HEK293 (cell line): ENCODE data around the gene HPX.
A peak's percentile ranks its signal among the peaks of the same experiment; 100 is the strongest.

Source experiments
- GLIS2 ChIP-seq: fragments of 450-650 bp; formaldehyde crosslinking; IDR thresholded peaks from 2 replicates; pipeline ENCODE4 v1.5.1; 2016; ENCODE audit warnings: missing biosample characterization, missing genetic modification characterization
- SALL2 ChIP-seq: fragments of 450-650 bp; formaldehyde crosslinking; IDR thresholded peaks from 2 replicates; pipeline ENCODE4 v1.5.0; 2017; ENCODE audit warnings: missing biosample characterization, mild to moderate bottlenecking, missing genetic modification characterization, borderline replicate concordance
- SP2 ChIP-seq: fragments of 450-650 bp; formaldehyde crosslinking; IDR thresholded peaks from 2 replicates; pipeline ENCODE4 v1.5.1; 2016; ENCODE audit warnings: missing biosample characterization, missing genetic modification characterization
- TRIM28 ChIP-seq: IDR thresholded peaks from 2 replicates; pipeline ENCODE4 v1.6.1; 2011; ENCODE audit warnings: low read length, control low read depth, borderline replicate concordance
- ZBTB21 ChIP-seq: fragments of 450-650 bp; formaldehyde crosslinking; IDR thresholded peaks from 2 replicates; pipeline ENCODE4 v1.5.1; 2017; ENCODE audit warnings: missing biosample characterization, missing genetic modification characterization
- ZEB2 ChIP-seq: fragments of 450-650 bp; formaldehyde crosslinking; IDR thresholded peaks from 2 replicates; pipeline ENCODE4 v1.5.1; 2016; ENCODE audit warnings: missing biosample characterization, missing genetic modification characterization
- ZFHX2 ChIP-seq: fragments of 450-650 bp; formaldehyde crosslinking; conservative IDR thresholded peaks from 2 replicates; pipeline ENCODE4 v1.5.1; 2016; ENCODE audit warnings: missing biosample characterization, missing genetic modification characterization
- ZNF146 ChIP-seq: fragments of 450-650 bp; formaldehyde crosslinking; IDR thresholded peaks from 2 replicates; pipeline ENCODE4 v1.5.1; 2016; ENCODE audit warnings: missing biosample characterization, missing genetic modification characterization
- ZNF157 ChIP-seq: fragments of 450-650 bp; formaldehyde crosslinking; IDR thresholded peaks from 2 replicates; pipeline ENCODE4 v1.5.1; 2016; ENCODE audit warnings: missing biosample characterization, missing genetic modification characterization
- ZNF324 ChIP-seq: fragments of 450-650 bp; formaldehyde crosslinking; IDR thresholded peaks from 2 replicates; pipeline ENCODE4 v1.5.1; 2016; ENCODE audit warnings: missing biosample characterization, missing genetic modification characterization
- ZNF37A ChIP-seq: fragments of 450-650 bp; IDR thresholded peaks from 2 replicates; pipeline ENCODE4 v1.5.1; 2018; ENCODE audit warnings: missing biosample characterization, missing genetic modification characterization
- ZNF423 ChIP-seq: fragments of 450-650 bp; formaldehyde crosslinking; IDR thresholded peaks from 2 replicates; pipeline ENCODE4 v1.5.1; 2016; ENCODE audit warnings: missing biosample characterization, missing genetic modification characterization
- ZNF473 ChIP-seq: fragments of 450-650 bp; formaldehyde crosslinking; IDR thresholded peaks from 2 replicates; pipeline ENCODE4 v1.5.1; 2017; ENCODE audit warnings: missing biosample characterization, missing genetic modification characterization
- ZNF658 ChIP-seq: fragments of 450-650 bp; formaldehyde crosslinking; IDR thresholded peaks from 2 replicates; pipeline ENCODE4; 2016; ENCODE audit warnings: missing biosample characterization, missing genetic modification characterization
- ZNF664 ChIP-seq: fragments of 450-650 bp; formaldehyde crosslinking; IDR thresholded peaks from 2 replicates; pipeline ENCODE4 v1.5.1; 2016; ENCODE audit warnings: missing biosample characterization, missing genetic modification characterization
- ZNF707 ChIP-seq: fragments of 450-650 bp; formaldehyde crosslinking; IDR thresholded peaks from 2 replicates; pipeline ENCODE4 v1.5.1; 2016; ENCODE audit warnings: missing biosample characterization, missing genetic modification characterization
- ZNF747 ChIP-seq: fragments of 450-650 bp; formaldehyde crosslinking; IDR thresholded peaks from 2 replicates; pipeline ENCODE4 v1.5.1; 2016; ENCODE audit warnings: missing biosample characterization, missing genetic modification characterization
- ZNF768 ChIP-seq: fragments of 450-650 bp; formaldehyde crosslinking; IDR thresholded peaks from 2 replicates; pipeline ENCODE4 v1.5.1; 2018; ENCODE audit warnings: missing biosample characterization, mild to moderate bottlenecking, missing genetic modification characterization
- ZNF777 ChIP-seq: fragments of 450-650 bp; formaldehyde crosslinking; IDR thresholded peaks from 2 replicates; pipeline ENCODE4 v1.5.1; 2017; ENCODE audit warnings: missing biosample characterization, missing genetic modification characterization, borderline replicate concordance
- TF ChIP-seq, protein P1 (sequence below): fragments of 450-650 bp; formaldehyde crosslinking; IDR thresholded peaks from 2 replicates; pipeline ENCODE4 v1.5.1; 2016; ENCODE audit warnings: missing biosample characterization, missing genetic modification characterization, low read depth
- TF ChIP-seq, protein P2 (sequence below): fragments of 450-650 bp; formaldehyde crosslinking; IDR thresholded peaks from 2 replicates; pipeline ENCODE4 v1.5.1; 2017; ENCODE audit warnings: missing biosample characterization, missing genetic modification characterization
- TF ChIP-seq, protein P3 (sequence below): fragments of 450-650 bp; formaldehyde crosslinking; optimal IDR thresholded peaks from 2 replicates; pipeline ENCODE3; 2016; ENCODE audit warnings: missing biosample characterization, mild to moderate bottlenecking, missing genetic modification characterization
- TF ChIP-seq, protein P4 (sequence below): fragments of 450-650 bp; formaldehyde crosslinking; IDR thresholded peaks from 2 replicates; pipeline ENCODE4 v1.5.1; 2016; ENCODE audit warnings: missing biosample characterization, missing genetic modification characterization
- TF ChIP-seq, protein P5 (sequence below): fragments of 450-650 bp; formaldehyde crosslinking; IDR thresholded peaks from 2 replicates; pipeline ENCODE4 v1.5.1; 2016; ENCODE audit warnings: missing biosample characterization, missing genetic modification characterization
- TF ChIP-seq, protein P6 (sequence below): fragments of 450-650 bp; formaldehyde crosslinking; IDR thresholded peaks from 2 replicates; pipeline ENCODE4 v1.5.1; 2016; ENCODE audit warnings: missing biosample characterization, missing genetic modification characterization
- TF ChIP-seq, protein P7 (sequence below): fragments of 450-650 bp; formaldehyde crosslinking; IDR thresholded peaks from 2 replicates; pipeline ENCODE4 v1.5.1; 2016; ENCODE audit warnings: missing biosample characterization, missing genetic modification characterization

The HPX gene

DNA sequence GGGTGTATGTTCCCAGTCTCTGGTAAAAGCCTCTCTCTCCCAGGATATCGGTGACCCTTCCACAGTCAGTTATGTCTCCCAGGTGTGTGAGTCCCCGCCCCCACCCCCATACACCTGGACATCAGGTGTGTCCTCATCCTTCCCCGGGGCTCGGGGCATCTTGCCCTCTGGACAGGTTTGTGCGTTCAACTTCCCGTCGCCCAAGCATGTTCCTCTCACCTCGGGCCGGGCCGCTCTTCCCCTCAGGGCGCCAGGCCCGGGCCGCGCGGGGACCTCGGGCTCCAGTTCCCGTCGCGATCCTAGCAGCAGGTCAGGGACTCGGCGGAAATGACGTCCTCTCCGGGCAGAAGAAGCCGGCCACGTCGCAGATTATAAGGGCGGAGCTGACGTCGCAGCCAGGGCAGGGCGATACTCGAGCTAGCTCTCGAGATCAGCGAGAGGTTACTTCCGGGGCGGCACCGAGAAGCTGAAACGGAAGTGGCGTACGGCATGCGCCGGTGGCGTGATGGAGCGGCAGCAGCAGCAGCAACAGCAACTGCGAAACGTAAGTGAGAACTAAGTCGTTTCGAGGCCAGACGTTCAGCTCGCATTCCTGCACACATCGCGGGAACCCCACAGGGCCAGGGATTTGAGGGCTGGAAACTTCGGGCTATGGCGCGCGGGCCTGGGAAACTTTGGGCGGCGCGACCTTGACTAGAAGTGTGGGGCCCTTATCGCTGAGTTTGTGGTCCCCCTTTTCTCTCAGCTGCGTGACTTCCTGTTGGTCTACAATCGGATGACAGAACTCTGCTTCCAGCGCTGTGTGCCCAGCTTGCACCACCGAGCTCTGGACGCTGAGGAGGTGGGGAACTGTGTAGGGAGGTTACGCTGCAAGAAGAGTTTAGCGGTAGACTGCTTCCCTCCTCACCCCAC lies 40.5 kb upstream of the HPX start, which contains the start of the genes ARFIP2 and TIMM10B (continued):
- TF ChIP-seq ZNF146 = no peak
- TF ChIP-seq, protein P1, sequence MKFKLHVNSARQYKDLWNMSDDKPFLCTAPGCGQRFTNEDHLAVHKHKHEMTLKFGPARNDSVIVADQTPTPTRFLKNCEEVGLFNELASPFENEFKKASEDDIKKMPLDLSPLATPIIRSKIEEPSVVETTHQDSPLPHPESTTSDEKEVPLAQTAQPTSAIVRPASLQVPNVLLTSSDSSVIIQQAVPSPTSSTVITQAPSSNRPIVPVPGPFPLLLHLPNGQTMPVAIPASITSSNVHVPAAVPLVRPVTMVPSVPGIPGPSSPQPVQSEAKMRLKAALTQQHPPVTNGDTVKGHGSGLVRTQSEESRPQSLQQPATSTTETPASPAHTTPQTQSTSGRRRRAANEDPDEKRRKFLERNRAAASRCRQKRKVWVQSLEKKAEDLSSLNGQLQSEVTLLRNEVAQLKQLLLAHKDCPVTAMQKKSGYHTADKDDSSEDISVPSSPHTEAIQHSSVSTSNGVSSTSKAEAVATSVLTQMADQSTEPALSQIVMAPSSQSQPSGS (tag by site-specific recombination) = no peak
- TF ChIP-seq ZNF37A = no peak
- TF ChIP-seq ZNF777 (tag by site-specific recombination) = no peak
- TF ChIP-seq ZNF473 = no peak
- no peak for TF ChIP-seq ZNF157 (tag by site-specific recombination)
- TF ChIP-seq ZNF423 (tag by site-specific recombination) = no peak
- no peak for TF ChIP-seq ZNF664 (tag by site-specific recombination)
- TF ChIP-seq, protein P2, sequence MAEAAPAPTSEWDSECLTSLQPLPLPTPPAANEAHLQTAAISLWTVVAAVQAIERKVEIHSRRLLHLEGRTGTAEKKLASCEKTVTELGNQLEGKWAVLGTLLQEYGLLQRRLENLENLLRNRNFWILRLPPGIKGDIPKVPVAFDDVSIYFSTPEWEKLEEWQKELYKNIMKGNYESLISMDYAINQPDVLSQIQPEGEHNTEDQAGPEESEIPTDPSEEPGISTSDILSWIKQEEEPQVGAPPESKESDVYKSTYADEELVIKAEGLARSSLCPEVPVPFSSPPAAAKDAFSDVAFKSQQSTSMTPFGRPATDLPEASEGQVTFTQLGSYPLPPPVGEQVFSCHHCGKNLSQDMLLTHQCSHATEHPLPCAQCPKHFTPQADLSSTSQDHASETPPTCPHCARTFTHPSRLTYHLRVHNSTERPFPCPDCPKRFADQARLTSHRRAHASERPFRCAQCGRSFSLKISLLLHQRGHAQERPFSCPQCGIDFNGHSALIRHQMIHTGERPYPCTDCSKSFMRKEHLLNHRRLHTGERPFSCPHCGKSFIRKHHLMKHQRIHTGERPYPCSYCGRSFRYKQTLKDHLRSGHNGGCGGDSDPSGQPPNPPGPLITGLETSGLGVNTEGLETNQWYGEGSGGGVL (tag by site-specific recombination) = no peak
- peak; percentile 93 for TF ChIP-seq ZBTB21 (tag by site-specific recombination)
- TF ChIP-seq TRIM28 = peak; percentile 50; the same call in 1 of the 2 replicates
- TF ChIP-seq, protein P3, sequence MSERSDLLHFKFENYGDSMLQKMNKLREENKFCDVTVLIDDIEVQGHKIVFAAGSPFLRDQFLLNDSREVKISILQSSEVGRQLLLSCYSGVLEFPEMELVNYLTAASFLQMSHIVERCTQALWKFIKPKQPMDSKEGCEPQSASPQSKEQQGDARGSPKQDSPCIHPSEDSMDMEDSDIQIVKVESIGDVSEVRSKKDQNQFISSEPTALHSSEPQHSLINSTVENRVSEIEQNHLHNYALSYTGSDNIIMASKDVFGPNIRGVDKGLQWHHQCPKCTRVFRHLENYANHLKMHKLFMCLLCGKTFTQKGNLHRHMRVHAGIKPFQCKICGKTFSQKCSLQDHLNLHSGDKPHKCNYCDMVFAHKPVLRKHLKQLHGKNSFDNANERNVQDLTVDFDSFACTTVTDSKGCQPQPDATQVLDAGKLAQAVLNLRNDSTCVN = peak; percentile 41
- TF ChIP-seq, protein P4, sequence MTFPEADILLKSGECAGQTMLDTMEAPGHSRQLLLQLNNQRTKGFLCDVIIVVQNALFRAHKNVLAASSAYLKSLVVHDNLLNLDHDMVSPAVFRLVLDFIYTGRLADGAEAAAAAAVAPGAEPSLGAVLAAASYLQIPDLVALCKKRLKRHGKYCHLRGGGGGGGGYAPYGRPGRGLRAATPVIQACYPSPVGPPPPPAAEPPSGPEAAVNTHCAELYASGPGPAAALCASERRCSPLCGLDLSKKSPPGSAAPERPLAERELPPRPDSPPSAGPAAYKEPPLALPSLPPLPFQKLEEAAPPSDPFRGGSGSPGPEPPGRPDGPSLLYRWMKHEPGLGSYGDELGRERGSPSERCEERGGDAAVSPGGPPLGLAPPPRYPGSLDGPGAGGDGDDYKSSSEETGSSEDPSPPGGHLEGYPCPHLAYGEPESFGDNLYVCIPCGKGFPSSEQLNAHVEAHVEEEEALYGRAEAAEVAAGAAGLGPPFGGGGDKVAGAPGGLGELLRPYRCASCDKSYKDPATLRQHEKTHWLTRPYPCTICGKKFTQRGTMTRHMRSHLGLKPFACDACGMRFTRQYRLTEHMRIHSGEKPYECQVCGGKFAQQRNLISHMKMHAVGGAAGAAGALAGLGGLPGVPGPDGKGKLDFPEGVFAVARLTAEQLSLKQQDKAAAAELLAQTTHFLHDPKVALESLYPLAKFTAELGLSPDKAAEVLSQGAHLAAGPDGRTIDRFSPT (tag by site-specific recombination) = no peak
- TF ChIP-seq ZNF324 (tag by site-specific recombination) = no peak
- no peak for TF ChIP-seq ZFHX2
- TF ChIP-seq, protein P5, sequence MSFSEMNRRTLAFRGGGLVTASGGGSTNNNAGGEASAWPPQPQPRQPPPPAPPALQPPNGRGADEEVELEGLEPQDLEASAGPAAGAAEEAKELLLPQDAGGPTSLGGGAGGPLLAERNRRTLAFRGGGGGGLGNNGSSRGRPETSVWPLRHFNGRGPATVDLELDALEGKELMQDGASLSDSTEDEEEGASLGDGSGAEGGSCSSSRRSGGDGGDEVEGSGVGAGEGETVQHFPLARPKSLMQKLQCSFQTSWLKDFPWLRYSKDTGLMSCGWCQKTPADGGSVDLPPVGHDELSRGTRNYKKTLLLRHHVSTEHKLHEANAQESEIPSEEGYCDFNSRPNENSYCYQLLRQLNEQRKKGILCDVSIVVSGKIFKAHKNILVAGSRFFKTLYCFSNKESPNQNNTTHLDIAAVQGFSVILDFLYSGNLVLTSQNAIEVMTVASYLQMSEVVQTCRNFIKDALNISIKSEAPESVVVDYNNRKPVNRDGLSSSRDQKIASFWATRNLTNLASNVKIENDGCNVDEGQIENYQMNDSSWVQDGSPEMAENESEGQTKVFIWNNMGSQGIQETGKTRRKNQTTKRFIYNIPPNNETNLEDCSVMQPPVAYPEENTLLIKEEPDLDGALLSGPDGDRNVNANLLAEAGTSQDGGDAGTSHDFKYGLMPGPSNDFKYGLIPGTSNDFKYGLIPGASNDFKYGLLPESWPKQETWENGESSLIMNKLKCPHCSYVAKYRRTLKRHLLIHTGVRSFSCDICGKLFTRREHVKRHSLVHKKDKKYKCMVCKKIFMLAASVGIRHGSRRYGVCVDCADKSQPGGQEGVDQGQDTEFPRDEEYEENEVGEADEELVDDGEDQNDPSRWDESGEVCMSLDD = no peak
- TF ChIP-seq SALL2 (tag by site-specific recombination) = no peak
- no peak for TF ChIP-seq GLIS2 (tag by site-specific recombination)
- TF ChIP-seq ZEB2 = peak; percentile 84
- TF ChIP-seq ZNF747 (tag by site-specific recombination) = no peak
- no peak for TF ChIP-seq ZNF658 (tag by site-specific recombination)
- peak; percentile 99 for TF ChIP-seq SP2 (tag by site-specific recombination)
- TF ChIP-seq, protein P6, sequence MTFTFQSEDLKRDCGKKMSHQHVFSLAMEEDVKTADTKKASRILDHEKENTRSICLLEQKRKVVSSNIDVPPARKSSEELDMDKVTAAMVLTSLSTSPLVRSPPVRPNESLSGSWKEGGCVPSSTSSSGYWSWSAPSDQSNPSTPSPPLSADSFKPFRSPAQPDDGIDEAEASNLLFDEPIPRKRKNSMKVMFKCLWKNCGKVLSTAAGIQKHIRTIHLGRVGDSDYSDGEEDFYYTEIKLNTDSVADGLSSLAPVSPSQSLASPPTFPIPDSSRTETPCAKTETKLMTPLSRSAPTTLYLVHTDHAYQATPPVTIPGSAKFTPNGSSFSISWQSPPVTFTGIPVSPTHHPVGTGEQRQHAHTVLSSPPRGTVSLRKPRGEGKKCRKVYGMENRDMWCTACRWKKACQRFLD (tag by site-specific recombination) = no peak
- TF ChIP-seq ZNF768 (tag by site-specific recombination) = no peak
- TF ChIP-seq ZNF707 (tag by site-specific recombination) = no peak
- TF ChIP-seq, protein P7, sequence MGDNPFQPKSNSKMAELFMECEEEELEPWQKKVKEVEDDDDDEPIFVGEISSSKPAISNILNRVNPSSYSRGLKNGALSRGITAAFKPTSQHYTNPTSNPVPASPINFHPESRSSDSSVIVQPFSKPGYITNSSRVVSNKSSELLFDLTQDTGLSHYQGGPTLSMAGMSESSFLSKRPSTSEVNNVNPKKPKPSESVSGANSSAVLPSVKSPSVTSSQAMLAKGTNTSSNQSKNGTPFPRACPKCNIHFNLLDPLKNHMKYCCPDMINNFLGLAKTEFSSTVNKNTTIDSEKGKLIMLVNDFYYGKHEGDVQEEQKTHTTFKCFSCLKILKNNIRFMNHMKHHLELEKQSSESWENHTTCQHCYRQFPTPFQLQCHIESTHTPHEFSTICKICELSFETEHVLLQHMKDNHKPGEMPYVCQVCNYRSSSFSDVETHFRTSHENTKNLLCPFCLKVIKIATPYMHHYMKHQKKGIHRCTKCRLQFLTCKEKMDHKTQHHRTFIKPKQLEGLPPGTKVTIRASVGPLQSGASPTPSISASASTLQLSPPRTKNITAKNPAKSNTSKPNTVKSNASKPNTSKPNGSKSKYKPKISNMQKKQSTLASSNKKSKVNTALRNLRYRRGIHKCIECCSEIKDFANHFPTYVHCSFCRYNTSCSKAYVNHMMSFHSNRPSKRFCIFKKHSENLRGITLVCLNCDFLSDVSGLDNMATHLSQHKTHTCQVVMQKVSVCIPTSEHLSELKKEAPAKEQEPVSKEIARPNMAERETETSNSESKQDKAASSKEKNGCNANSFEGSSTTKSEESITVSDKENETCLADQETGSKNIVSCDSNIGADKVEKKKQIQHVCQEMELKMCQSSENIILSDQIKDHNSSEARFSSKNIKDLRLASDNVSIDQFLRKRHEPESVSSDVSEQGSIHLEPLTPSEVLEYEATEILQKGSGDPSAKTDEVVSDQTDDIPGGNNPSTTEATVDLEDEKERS (tag by site-specific recombination) = no peak
